HG03135 (cell line): Measurements from ENCODE around the gene PCID2.
"Not testable (repeated sequence)": the region's sequence is repeated elsewhere in the genome, so short reads cannot be mapped to it uniquely, and the experiment has no call there.

Source experiments
- ATAC-seq: cut with Tn5 transposase; IDR thresholded peaks from one replicate; pipeline ENCODE4 v1.9.1; 2021; ENCODE audit warnings: mild to moderate bottlenecking, moderate library complexity; ENCODE audit not compliant: unreplicated experiment

The PCID2 gene

DNA sequence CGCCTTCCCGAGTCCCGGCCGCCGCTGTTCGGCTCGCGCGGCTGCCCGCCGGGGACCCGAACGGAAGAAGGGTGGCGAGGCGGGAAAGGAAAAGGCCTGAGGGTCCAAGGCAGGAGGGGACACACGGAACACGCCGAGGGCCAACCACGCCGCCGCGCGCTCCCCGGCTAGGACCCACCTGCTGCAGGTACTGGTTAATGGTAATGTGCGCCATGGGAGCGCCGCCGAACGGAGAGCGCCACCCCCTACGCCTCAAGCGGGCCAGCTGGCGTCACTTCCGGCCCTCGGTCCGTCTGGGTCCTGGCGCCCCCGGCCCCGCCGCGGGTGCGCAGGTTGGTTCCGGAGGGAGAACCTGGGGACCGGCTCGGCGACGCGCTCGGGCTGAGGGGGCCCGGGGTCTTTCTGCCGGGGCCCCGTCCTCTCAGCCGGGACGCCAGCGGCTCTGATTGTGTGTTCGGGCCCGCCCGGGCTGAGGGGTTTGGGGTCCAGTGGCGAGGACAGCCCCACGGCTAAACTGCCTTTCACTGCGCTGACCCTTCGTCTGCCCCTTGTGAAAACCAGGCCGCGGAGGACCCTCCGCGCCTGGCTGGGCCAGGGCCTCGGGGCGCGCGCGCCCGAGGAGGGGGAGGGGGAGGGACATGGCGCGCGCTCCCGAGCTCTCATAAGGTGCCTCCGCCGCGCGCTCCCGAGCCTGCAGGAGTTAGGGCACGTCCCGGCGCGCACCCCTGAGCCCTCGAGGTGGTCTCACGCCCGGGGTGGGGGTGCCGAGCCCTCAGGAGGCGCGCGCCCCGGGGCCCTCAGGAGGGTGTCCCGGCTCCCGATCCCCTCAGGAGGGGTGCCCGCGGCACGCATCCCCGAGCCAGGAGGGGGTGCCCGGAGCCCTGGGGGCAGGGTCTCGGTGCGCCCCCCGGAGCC lies at the start of gene PCID2:
Gene PCID2 (minus strand): TSS at position 249 of the 915 bp plus-strand sequence. CDS start 35 bp downstream, at position 214.
- ATAC-seq = peak; percentile 75

DNA sequence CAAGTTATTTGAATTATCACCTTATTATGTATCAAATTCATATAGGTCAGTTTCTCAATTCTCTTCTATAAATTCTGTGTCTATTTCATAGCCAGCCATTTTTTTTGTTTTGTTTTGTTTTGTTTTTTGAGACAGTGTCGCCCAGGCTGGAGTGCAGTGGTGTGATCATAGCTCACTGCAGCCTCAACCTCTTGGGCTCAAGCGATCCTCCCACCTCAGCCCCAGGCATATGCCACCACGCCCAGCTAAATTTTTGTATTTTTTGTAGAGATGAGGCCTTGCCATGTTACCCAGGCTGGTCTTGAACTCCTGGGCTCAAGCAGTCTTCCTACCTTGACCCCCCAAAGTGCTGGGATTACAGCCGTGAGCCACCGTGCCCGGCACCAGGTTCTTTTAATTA lies 49.4 kb upstream of the PCID2 start:
- ATAC-seq = not testable (repeated sequence)

DNA sequence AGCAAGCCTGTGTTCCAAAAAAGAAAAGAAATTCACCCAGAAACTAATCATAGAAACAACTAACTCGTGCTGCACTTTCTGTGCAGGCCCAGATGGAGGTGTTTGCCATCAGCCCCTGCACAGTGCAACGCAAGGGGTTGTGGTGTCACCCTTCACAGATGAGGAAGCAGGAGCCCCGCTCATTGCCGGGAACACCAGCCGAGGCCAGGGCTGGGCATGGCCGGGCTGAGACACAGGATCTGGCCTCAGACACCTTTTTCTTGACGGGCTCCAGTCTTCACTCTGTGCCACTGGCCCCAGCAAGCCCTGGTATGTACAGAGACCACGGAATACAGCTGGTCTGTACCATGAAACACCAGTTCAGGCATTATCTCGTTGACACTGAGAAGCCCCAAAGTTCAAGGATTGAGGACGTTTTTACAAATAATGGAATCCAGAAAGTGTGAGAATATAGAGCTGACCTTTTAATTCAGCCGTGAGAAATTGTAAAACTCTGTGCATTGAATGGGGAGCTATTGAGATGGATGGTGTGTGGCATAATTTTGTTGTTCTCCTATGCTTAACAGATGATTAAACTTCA lies 44.1 kb upstream of the PCID2 start:
- ATAC-seq = no peak

DNA sequence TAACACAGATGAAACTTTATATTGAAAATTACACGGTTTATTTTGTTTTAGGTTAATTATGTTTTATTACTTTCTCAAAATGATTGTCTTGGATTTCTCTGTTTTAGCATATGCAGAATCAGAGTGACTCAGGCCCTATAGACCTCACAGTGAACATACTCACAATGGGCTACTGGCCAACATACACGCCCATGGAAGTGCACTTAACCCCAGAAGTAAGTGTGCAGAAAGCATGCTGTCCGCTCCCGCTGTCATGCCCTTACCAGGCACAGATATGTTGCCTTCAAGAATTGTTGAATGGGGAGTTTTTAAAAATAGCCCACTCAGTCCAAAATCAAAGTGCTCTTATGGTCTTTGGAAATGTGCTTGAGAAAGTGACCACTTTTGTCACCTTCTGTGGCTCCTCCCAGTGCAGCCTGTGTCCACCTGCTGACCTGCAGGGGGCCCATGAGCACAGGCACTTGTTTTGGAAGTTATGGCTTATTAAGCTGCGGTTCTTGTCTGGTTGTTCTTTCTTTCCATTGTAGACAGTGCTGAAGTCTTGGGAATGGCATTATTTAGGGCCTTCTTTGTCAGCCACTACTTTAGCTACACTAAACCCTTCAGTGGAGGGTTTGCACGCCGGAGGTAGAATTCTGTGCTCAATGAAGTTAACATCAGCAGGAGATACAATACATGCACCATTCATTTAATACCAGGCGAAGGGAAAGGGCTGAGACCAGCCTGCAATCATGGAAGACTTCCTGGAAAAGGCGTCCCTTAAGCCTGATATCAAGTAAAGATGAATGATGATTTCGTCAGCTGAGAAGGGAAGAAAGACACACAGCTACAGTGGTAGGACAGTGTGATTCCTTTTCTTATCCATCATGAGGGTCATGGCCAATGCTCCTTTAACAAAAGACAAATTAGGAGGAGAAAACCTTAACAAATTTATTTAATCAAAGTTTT lies 37.7 kb upstream of the PCID2 start:
- no peak for ATAC-seq

DNA sequence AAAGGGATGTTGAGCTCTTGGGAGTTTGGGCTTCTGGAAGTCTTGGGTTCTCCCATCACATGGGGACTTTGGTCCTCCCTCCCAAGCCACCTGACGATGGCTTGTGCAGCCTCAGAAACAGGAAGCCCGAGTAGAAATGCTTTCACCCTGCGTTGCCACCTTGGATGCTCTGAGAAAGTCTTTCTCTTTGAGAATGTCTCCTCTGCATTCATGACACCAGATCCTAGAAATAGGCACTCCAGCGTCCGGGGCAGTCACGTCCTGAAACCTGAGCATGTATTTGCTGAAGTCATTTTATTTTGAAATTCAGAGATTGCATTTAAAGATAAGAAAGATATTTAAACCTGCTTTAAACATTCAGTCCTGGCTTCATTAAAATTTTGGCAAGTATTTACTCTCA lies 35.4 kb upstream of the PCID2 start:
- ATAC-seq = no peak

DNA sequence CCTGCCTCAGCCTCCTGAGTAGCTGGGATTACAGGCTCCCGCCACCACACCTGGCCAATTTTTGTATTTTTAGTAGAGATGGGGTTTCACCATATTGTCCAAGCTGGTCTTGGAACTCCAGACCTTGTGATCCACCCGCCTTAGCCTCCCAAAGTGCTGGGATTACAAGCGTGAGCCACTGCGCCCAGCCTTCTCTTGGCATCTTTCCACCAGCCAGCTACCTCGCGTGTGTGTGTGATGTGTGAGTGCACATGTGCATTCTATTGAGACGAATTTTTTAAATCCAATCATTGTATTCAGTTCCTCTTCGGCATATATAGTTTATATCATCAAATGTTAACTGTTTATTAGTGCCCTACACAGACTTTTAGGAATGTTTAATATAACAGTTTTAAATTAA lies 33.2 kb upstream of the PCID2 start:
- ATAC-seq = not testable (repeated sequence)

DNA sequence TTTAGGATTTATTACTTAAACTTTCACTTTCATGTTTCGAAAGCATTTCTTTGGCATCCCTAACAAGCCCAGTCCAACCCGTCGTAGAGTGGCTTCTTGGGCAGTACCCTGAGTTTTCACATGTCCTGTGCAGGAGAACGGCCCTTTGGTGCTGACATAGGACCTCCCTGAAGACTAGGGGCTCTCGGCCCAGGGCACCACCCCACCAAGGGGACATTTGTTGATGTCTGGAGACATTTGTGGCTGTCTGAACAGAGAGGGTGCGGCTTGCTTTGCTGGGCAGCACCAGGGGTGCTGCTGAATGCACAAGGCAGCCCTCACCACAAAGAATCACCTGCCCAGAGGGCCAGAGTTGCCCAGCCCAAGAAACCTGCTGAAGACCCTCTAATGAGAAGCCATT lies 31.5 kb upstream of the PCID2 start:
- ATAC-seq = no peak

DNA sequence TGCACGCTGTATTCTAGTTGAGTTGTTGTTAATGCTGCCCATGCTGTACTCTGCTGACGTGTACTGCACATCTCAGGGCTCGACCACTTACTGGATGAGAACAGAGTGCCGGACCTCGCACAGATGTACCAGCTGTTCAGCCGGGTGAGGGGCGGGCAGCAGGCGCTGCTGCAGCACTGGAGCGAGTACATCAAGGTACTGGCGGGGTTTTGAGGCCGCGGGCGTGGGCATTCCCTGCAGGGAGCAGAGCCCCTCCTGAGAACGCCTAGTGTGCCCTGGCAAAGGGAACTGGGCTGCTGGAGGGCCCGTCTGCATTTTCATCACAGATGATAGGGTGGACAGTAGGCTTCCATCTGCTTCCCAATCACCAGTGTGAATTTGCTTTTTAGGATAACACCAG lies 30.9 kb upstream of the PCID2 start:
- ATAC-seq = no peak

DNA sequence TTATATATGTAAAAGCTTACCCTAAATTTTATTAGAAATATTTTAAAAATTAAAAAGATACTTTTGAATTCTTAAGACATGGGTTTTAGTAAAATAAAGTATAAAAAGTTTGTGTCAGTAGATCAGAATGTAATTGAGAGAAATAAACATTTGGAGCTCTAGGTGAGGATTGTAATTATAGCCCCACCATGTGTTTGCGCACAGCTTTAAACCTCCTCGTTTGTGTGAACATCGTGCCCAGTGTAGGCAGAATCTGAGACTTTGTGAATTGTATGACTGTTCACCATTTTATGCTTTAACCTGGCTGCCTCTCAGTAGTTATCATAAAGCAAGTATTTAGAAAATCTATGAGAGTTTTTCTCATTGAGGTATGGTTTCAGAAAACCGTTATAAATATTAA lies 30.1 kb upstream of the PCID2 start:
- no peak for ATAC-seq

DNA sequence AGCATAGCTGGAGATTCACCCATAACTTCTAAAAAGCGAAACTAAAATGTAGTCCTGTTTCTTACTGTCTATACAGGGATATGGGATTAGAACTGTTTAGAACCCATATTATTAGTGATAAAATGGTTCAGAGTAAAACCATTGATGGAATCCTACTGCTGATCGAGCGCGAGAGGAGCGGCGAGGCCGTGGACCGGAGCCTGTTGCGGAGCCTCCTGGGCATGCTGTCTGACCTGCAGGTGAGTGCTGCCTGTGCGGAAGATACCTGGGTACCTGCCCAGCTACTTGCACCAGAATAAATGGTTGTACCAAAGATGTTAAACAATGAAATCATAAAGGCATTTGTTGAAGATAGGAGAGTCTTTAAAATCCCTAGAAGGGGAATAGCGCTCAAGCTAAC lies 24.6 kb upstream of the PCID2 start:
- no peak for ATAC-seq

DNA sequence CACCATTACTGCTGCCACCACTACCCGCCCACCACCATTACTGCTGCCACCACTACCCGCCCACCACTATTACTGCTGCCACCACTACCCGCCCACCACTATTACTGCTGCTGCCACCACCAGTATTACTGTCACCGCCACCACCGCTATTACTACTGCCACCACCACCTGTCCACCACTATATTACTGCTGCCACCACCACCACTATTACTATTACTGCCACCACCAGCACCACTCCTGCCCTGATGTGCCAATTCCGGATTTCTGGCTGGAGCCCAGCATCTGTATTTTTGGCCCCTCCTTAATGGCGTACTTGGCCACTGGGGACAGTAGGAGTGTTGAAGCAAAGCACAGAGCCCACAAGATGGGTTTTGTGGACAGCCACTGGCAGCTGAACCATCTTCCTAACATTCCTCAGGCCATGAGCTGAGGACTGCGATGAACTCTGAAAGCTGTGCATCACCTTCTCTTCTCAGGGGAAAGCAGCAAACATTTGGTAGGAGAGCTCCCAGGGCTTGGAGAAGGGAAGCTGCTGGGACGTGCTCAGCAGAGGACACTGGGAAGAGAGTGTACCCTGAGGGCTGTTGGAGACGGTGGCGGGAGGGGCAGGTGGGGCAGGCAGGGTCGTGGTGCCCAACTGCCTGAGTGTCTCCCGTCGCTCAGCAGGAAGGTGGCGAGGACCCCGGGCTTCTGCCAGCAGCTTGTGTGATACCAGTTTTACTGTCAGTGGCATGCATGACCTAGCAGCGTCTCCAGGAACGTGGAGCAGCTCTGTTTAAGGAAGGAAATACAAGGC lies 23.9 kb upstream of the PCID2 start:
- no peak for ATAC-seq

DNA sequence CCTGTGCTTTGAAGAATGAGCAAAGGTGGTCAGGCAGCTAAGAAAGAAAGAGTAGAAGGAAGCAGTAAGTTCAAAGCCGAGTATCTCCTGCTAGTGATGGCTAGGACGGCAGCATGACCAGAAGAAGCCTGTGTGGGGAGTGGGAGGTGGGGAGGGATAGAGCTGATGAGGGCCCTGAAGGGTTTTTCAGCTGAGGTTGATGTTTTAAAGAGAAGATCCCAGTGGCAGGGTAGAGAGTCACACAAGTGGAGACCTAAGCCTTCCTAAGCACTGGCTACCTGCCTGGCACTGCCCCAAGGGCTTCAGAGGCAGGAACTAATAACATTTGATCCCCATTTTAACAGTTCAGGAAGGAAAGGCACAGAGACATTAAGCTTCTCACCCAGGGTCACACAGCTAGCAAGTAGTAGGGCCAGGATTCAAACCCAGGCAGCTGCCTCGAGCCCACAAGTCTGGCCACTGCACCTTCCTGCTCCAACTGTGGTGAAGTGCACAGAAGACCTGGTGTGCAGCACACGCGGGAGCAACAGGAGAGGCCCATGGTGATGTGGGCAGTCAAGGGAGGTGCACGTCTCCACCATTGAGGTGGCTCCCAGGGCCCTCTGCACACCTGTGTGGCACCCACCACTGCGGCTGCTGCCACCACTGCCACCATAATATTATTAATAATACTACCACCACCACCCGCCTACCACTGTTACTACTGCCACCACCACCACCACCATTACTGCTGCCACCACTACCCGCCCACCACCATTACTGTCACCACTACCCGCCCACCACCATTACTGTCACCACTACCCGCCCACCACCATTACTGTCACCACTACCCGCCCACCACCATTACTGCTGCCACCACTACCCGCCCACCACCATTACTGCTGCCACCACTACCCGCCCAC lies 23.1 kb upstream of the PCID2 start:
- ATAC-seq = no peak

DNA sequence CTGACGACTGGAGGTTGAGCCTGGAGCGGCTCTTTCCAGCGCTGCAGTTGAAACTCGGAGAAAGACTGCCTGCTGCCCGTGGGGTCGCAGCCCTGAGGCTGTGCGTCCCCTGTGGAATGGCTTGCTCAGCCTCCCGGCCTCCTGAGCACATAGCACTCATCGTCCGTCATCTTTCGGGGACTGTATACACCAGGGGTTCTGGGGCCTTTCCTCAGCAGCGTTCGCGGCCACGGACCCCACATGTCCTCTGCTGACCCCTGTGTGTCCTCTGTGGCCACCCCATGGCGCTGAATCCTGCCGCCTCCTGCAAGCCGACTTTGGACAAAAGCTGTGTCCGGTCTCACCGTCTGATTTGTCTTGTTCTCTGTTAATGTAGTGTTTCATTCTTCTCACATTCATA lies 21.3 kb upstream of the PCID2 start:
- ATAC-seq = no peak

DNA sequence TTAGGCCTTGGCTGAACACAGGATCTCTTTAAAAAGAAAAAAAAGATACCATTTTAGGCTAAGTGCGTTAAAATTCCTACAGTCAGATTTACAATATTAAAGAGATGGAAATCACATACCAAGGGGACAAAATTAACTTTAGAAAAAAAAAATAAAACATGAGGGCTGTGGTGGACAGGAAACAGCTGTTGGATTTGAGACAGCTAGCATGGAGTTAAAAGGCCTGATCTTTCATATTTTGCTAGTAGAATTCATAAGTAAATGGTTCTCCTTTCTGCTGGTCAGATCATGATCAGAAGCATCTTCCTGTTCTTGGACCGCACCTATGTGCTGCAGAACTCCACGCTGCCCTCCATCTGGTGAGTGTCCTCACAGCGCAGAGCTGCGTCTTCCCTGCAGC lies 20.7 kb upstream of the PCID2 start:
- ATAC-seq = no peak

DNA sequence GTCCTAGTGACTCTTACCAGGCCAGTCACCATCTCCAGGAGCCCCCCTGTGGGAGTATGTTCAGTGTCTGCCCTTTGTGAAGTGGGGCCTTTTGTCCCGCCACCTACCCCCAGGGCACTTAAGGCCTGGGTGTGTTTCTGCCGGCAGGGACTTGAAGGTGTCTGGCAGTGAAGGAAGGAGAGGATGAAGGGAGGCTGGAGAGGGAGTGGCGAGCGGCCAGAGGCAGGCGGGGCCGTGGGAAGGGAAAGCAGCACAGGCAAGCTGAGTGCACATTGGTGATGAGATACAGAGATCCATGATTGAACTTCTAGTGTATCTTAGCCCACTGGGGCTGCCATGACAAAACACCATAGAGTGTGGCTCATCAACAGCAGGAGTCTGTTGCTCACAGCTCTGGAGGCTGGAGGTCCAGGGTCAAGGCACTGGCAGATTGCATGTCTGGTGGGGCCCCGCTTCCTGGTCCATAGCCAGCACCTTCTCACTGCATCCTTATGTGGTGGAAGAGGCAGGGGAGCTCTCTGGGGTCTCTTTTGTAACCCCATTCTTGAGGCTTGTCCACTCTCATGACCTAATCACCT lies 18.5 kb upstream of the PCID2 start:
- ATAC-seq = no peak

DNA sequence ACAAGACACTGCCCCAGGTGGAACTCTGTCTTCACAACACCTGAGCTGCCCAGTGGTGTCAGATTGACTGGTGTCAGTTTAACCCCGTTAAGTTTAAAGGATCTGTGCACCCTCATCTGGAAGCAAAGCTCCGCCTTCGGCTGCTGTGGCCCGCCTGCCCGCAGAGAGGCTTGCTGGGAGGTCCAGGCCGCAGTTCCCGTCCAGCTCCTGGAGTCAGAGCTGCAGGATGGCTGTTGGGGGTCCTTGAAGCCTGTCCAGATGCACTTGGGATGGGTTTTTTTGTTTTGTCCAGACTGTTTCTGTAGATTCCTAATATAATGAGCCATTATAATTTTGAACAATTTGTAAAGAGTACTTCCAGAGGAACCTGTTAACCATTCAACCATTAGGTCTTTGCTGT lies 17.0 kb upstream of the PCID2 start:
- ATAC-seq = no peak

DNA sequence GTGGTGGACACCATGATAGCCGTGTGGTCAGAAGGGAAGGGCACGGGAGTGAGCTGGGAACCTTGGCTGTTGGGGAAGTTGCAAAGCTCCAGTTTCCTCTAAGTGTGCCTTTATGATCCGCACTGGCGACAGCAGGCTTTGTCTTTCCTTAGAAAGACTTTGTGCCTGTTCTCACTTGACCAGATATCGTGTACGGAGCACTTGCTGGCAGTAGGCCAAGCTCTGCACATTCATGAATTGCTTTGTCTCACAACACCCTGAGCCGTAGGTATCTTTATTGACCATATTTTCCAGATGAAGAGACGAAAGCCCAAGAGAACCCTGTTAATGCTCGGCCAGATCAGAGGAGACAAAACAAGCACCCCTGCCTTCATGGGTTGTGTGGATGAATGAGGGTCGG lies 16.0 kb upstream of the PCID2 start:
- ATAC-seq = no peak

DNA sequence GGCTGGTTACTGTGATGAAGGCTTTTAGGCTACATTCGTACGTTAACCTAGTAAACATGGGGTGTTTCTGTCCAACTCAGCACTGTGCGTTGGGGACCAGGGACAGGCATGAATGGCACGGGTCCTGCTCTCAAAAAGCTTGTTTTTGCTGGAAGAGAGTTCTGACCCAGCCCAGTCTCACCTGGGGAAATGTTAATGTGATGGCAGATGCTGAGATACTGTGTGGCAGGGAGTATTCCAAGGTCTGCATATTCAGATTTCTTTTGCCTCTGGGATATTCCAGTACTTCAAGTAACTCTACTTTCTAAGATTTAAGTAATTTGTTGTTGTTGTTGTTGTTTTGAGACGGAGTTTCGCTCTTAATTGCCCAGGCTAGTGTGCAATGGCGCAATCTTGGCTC lies 14.6 kb upstream of the PCID2 start:
- no peak for ATAC-seq

DNA sequence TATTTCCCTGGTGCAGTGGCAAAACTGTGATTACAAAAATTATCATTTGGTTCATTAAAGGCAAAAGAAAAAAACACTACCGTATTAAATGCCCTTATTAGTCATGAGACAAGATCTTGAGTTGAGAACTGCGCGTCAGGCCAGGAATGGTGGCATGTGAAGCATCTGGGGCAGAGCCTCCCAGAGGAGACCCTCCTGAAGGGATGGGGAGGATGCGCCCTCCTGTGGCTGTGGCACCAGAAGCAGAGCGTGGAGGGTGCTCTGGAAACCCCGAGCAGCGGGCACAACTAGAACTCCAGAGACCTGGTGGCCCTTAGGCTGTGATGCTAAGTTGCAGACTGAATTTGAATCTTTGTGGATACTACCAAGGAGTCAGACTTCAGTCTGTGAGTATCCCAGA lies 12.4 kb upstream of the PCID2 start:
- no peak for ATAC-seq
